ENCODE results near the gene ADAMTS18.

Gene ADAMTS18

GRCh38 chr16:77434022-77434529, 758 bp downstream of the ADAMTS18 start:
- no peak for DNase-seq (ENCODE audit: low spot score)

GRCh38 chr16:77433146-77433545, 1.7 kb downstream of the ADAMTS18 start:
- DNase-seq (ENCODE audit: low spot score) = no peak

- DNase-seq (ENCODE audit: low spot score) = no peak
Measured at GRCh38 chr16:77432264-77432663, 2.6 kb downstream of the ADAMTS18 start.

- no peak for DNase-seq (ENCODE audit: low spot score)
Measured at GRCh38 chr16:77430787-77431585, 3.8 kb downstream of the ADAMTS18 start.

- no peak for DNase-seq (ENCODE audit: low spot score)
Measured at GRCh38 chr16:77430360-77430759, 4.5 kb downstream of the ADAMTS18 start.

GRCh38 chr16:77424871-77425604, 9.8 kb downstream of the ADAMTS18 start:
- no peak for DNase-seq (ENCODE audit: low spot score)

GRCh38 chr16:77422196-77422784, 12.5 kb downstream of the ADAMTS18 start:
- DNase-seq (ENCODE audit: low spot score) = no peak

- DNase-seq (ENCODE audit: low spot score) = no peak
Measured at GRCh38 chr16:77416939-77417480, 17.8 kb downstream of the ADAMTS18 start.

- DNase-seq (ENCODE audit: low spot score) = no peak
Measured at GRCh38 chr16:77414752-77415231, 20.0 kb downstream of the ADAMTS18 start.

GRCh38 chr16:77410449-77410848, 24.4 kb downstream of the ADAMTS18 start:
- DNase-seq (ENCODE audit: low spot score) = no peak

GRCh38 chr16:77409311-77409710, 25.5 kb downstream of the ADAMTS18 start:
- DNase-seq (ENCODE audit: low spot score) = no peak

- DNase-seq (ENCODE audit: low spot score) = no peak
Measured at GRCh38 chr16:77408607-77409006, 26.2 kb downstream of the ADAMTS18 start.

- DNase-seq (ENCODE audit: low spot score) = no peak
Measured at GRCh38 chr16:77406680-77407079, 28.2 kb downstream of the ADAMTS18 start.

- no peak for DNase-seq (ENCODE audit: low spot score)
Measured at GRCh38 chr16:77404775-77405174, 30.1 kb downstream of the ADAMTS18 start.

GRCh38 chr16:77403732-77404131, 31.1 kb downstream of the ADAMTS18 start:
- DNase-seq (ENCODE audit: low spot score) = no peak

GRCh38 chr16:77402672-77403071, 32.2 kb downstream of the ADAMTS18 start:
- DNase-seq (ENCODE audit: low spot score) = no peak

GRCh38 chr16:77402118-77402517, 32.7 kb downstream of the ADAMTS18 start:
- no peak for DNase-seq (ENCODE audit: low spot score)

GRCh38 chr16:77399546-77399945, 35.3 kb downstream of the ADAMTS18 start:
- DNase-seq (ENCODE audit: low spot score) = no peak

- no peak for DNase-seq (ENCODE audit: low spot score)
Measured at GRCh38 chr16:77399066-77399465, 35.8 kb downstream of the ADAMTS18 start.

- DNase-seq (ENCODE audit: low spot score) = no peak
Measured at GRCh38 chr16:77398495-77398894, 36.3 kb downstream of the ADAMTS18 start.

- DNase-seq (ENCODE audit: low spot score) = no peak
Measured at GRCh38 chr16:77396461-77396860, 38.4 kb downstream of the ADAMTS18 start.

GRCh38 chr16:77394699-77395098, 40.1 kb downstream of the ADAMTS18 start:
- DNase-seq (ENCODE audit: low spot score) = no peak
